WTC11 (cell line): ENCODE results near the gene ABAT. TPM values are rescaled to one million over a fixed set of nuclear protein-coding genes. Genes with fewer than 3 reads are reported as not detected.

Source experiments
- ATAC-seq: fragments of 200-7000 bp; cut with Tn5 transposase; 2 replicates; pipeline ENCODE4 v1.10.0; 2021; ENCODE audit warnings: mild to moderate bottlenecking, moderate library complexity
- CTCF ChIA-PET: fragments of 300-600 bp; sonication (Branson Sonifier 250); formaldehyde crosslinking; loops from one replicate; lab custom pipeline; 2021; ENCODE audit warnings: antibody characterized with exemption; lab: Charles Lee
- POLR2A ChIA-PET: fragments of 350-600 bp; sonication (Branson Sonifier 250); formaldehyde crosslinking; loops from one replicate; lab custom pipeline; 2021; ENCODE audit warnings: antibody characterized with exemption; lab: Charles Lee
- DNase-seq: peaks from one replicate; pipeline ENCODE4 v3.0.0; 2021; ENCODE audit warnings: low spot score
- H3K27ac Mint-ChIP-seq: 2 replicates; pipeline ENCODE4 v1.8.0; 2021; ENCODE audit warnings: mixed read lengths
- H3K27me3 Mint-ChIP-seq: 2 replicates; pipeline ENCODE4 v1.8.0; 2021; ENCODE audit warnings: low read depth, mild to moderate bottlenecking, moderate library complexity, mixed read lengths
- H3K36me3 Mint-ChIP-seq: 2 replicates; pipeline ENCODE4 v1.8.0; 2021; ENCODE audit warnings: mixed read lengths
- H3K4me1 Mint-ChIP-seq: 2 replicates; pipeline ENCODE4 v1.8.0; 2022; ENCODE audit warnings: mixed read lengths
- H3K4me3 Mint-ChIP-seq: 2 replicates; pipeline ENCODE4 v1.8.0; 2021; ENCODE audit warnings: mild to moderate bottlenecking, moderate library complexity, mixed read lengths
- H3K9me3 Mint-ChIP-seq: 2 replicates; pipeline ENCODE4 v1.8.0; 2021; ENCODE audit warnings: mixed read lengths
- CREM ChIP-seq: sonication (generic); formaldehyde crosslinking; IDR thresholded peaks from 2 replicates; pipeline ENCODE4 v1.8.1; 2022; ENCODE audit warnings: mild to moderate bottlenecking, missing genetic modification reagents, moderate library complexity
- ESRRA ChIP-seq: sonication (generic); formaldehyde crosslinking; IDR thresholded peaks from 2 replicates; pipeline ENCODE4 v1.8.1; 2022; ENCODE audit warnings: mild to moderate bottlenecking, missing genetic modification reagents, borderline replicate concordance
- FOXK1 ChIP-seq: sonication (generic); formaldehyde crosslinking; IDR thresholded peaks from 2 replicates; pipeline ENCODE4 v1.8.0; 2022; ENCODE audit warnings: mild to moderate bottlenecking, moderate library complexity, missing genetic modification reagents
- KAT7 ChIP-seq: sonication (generic); formaldehyde crosslinking; IDR thresholded peaks from 2 replicates; pipeline ENCODE4 v1.8.1; 2023; ENCODE audit warnings: missing genetic modification reagents, mild to moderate bottlenecking, borderline replicate concordance
- MAX ChIP-seq: sonication (generic); formaldehyde crosslinking; IDR thresholded peaks from 2 replicates; pipeline ENCODE4 v1.8.0; 2022; ENCODE audit warnings: mild to moderate bottlenecking, missing genetic modification reagents
- NFATC4 ChIP-seq: fragments of 250-450 bp; sonication (Bioruptor Pico); IDR thresholded peaks from 2 replicates; pipeline ENCODE4 v1.9.0; 2021; ENCODE audit warnings: mild to moderate bottlenecking
- PRRX2 ChIP-seq: fragments of 250-450 bp; sonication (Bioruptor Pico); IDR thresholded peaks from 2 replicates; pipeline ENCODE4 v1.8.0; 2021; ENCODE audit warnings: mild to moderate bottlenecking
- TEAD4 ChIP-seq: sonication (generic); formaldehyde crosslinking; IDR thresholded peaks from 2 replicates; pipeline ENCODE4 v1.8.0; 2022; ENCODE audit warnings: mild to moderate bottlenecking, missing genetic modification reagents
- TP53 ChIP-seq: sonication (generic); formaldehyde crosslinking; IDR thresholded peaks from 2 replicates; pipeline ENCODE4 v1.8.1; 2023; ENCODE audit warnings: mild to moderate bottlenecking, missing genetic modification reagents
- ZNF219 ChIP-seq: sonication (generic); formaldehyde crosslinking; IDR thresholded peaks from 2 replicates; pipeline ENCODE4 v1.8.0; 2023; ENCODE audit warnings: missing genetic modification reagents, mild to moderate bottlenecking, borderline replicate concordance
- ZNF396 ChIP-seq: fragments of 250-450 bp; sonication (Bioruptor Pico); IDR thresholded peaks from 2 replicates; pipeline ENCODE4 v1.8.0; 2021; ENCODE audit warnings: mild to moderate bottlenecking, moderate library complexity, borderline replicate concordance
- total RNA-seq: library from RNA; stranded (reverse); gene quantifications from 3 replicates; pipeline ENCODE4 v1.2.3, GENCODE V29; 2021
- TF ChIP-seq, protein P1 (sequence below): sonication (generic); formaldehyde crosslinking; IDR thresholded peaks from 2 replicates; pipeline ENCODE4 v1.8.0; 2023; ENCODE audit warnings: mild to moderate bottlenecking, missing genetic modification reagents
- TF ChIP-seq, protein P2 (sequence below): fragments of 200-600 bp; IDR thresholded peaks from 2 replicates; pipeline ENCODE4 v1.8.0; 2022; ENCODE audit warnings: antibody characterized with exemption
- TF ChIP-seq, protein P3 (sequence below): sonication (generic); formaldehyde crosslinking; IDR thresholded peaks from 2 replicates; pipeline ENCODE4 v1.8.1; 2023; ENCODE audit warnings: mild to moderate bottlenecking, missing genetic modification reagents, borderline replicate concordance

The ABAT gene
- total RNA-seq, 1 experiment from 2014 or later, result 6.6 TPM

DNA sequence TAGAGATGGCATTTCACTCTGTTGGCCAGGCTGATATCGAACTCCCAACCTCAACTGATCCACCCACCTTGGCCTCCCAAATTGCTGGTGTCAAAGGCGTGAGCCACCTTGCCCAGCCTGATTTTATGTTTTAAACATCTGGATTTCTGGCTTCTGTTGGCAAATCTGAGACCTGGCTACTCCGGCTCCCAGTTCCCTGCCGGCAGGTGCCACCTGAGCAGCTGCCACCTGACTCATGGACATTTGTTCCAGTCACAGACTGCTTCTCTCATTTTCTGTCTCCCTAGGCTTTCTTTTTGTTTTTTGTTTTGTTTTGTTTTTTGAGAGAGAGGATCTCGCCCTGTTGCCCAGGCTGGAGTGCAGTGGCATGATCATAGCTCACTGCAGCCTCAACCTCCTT lies 132.8 kb downstream of the ABAT start (continued):
- TF ChIP-seq, protein P1, sequence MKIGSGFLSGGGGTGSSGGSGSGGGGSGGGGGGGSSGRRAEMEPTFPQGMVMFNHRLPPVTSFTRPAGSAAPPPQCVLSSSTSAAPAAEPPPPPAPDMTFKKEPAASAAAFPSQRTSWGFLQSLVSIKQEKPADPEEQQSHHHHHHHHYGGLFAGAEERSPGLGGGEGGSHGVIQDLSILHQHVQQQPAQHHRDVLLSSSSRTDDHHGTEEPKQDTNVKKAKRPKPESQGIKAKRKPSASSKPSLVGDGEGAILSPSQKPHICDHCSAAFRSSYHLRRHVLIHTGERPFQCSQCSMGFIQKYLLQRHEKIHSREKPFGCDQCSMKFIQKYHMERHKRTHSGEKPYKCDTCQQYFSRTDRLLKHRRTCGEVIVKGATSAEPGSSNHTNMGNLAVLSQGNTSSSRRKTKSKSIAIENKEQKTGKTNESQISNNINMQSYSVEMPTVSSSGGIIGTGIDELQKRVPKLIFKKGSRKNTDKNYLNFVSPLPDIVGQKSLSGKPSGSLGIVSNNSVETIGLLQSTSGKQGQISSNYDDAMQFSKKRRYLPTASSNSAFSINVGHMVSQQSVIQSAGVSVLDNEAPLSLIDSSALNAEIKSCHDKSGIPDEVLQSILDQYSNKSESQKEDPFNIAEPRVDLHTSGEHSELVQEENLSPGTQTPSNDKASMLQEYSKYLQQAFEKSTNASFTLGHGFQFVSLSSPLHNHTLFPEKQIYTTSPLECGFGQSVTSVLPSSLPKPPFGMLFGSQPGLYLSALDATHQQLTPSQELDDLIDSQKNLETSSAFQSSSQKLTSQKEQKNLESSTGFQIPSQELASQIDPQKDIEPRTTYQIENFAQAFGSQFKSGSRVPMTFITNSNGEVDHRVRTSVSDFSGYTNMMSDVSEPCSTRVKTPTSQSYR (CRISPR knock-in tag), result no peak
- TF ChIP-seq NFATC4 (CRISPR knock-in tag) (no peak), PRRX2 (CRISPR knock-in tag) (no peak)

GRCh38 chr16:8808009-8808408 lies 133.6 kb downstream of the ABAT start:
- peaks cover 74% of the 10 kb centered on the region for H3K36me3 Mint-ChIP-seq
- H3K4me1 Mint-ChIP-seq, result peaks cover 7% of the 10 kb centered on the region; the same call in 1 of the 2 replicates
- H3K27ac Mint-ChIP-seq, result no peak overlapping the region
- ATAC-seq, result no peak
- CTCF ChIA-PET, result no interaction called here
- no peaks in the 10 kb centered on the region for H3K27me3 Mint-ChIP-seq
- no peaks in the 10 kb centered on the region for H3K9me3 Mint-ChIP-seq
- H3K4me3 Mint-ChIP-seq, result no peak overlapping the region
- TF ChIP-seq, protein P2, sequence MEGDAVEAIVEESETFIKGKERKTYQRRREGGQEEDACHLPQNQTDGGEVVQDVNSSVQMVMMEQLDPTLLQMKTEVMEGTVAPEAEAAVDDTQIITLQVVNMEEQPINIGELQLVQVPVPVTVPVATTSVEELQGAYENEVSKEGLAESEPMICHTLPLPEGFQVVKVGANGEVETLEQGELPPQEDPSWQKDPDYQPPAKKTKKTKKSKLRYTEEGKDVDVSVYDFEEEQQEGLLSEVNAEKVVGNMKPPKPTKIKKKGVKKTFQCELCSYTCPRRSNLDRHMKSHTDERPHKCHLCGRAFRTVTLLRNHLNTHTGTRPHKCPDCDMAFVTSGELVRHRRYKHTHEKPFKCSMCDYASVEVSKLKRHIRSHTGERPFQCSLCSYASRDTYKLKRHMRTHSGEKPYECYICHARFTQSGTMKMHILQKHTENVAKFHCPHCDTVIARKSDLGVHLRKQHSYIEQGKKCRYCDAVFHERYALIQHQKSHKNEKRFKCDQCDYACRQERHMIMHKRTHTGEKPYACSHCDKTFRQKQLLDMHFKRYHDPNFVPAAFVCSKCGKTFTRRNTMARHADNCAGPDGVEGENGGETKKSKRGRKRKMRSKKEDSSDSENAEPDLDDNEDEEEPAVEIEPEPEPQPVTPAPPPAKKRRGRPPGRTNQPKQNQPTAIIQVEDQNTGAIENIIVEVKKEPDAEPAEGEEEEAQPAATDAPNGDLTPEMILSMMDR, result no peak
- TF ChIP-seq TP53 (CRISPR knock-in tag) (no peak), ESRRA (CRISPR knock-in tag) (no peak), MAX (CRISPR knock-in tag) (no peak), FOXK1 (CRISPR knock-in tag) (no peak), ZNF396 (CRISPR knock-in tag) (no peak)
- TF ChIP-seq, all 79 proteins: peak for 0
- POLR2A ChIA-PET, result no interaction called here
- DNase-seq, result no peak

- no peak overlapping the region for H3K4me3 Mint-ChIP-seq
- no peak for TF ChIP-seq CREM (CRISPR knock-in tag)
- TF ChIP-seq, all 79 proteins: peak for 0
- peaks cover 7% of the 10 kb centered on the region; the same call in 1 of the 2 replicates for H3K4me1 Mint-ChIP-seq
- no peaks in the 10 kb centered on the region for H3K27me3 Mint-ChIP-seq
- no peak for DNase-seq
- POLR2A ChIA-PET, result no interaction called here
- H3K27ac Mint-ChIP-seq, result peak overlapping the region; percentile 77; the same call in 1 of the 2 replicates
- CTCF ChIA-PET, result no interaction called here
- no peak for ATAC-seq
- no peaks in the 10 kb centered on the region for H3K9me3 Mint-ChIP-seq
- peaks cover 76% of the 10 kb centered on the region for H3K36me3 Mint-ChIP-seq
These were observed 134.4 kb downstream of the ABAT start for GRCh38 chr16:8808613-8809353.

DNA sequence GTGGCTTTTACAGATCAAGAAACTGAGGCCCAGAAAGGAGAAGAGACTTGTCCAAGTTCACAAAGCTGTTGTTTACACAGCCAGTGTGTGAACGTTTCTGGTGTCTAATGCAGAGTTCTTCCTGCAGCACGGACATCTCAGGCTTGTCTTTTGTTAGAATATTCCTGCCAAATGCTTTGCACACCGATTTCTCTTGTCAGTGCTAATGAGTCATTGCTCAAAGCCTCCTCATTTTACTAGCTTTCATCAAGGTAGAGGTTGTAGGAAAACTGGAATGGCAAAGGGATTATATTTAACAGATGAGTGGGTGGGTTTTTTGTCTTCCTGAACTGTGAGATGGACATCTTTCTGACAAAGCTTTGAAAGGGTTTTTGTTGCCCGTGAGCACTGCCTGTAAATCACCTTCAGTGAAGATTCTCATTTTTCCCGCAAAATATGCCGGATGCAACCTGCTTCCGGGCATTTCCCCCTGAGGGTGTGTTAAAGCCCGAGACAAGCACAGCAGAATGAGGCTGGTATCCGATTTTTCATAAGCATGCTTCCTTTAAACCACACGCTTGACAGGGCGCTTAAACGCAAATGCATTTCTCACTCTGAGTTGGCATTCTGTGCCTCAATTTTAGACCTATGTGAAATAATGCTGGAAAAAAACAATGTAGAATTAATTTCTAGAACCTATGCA lies 137.9 kb downstream of the ABAT start:
- Mint-ChIP-seq H3K9me3 (no peaks in the 10 kb centered on the region), H3K4me3 (no peak overlapping the region), H3K4me1 (no peaks in the 10 kb centered on the region), H3K27me3 (no peaks in the 10 kb centered on the region), H3K36me3 (peaks cover 76% of the 10 kb centered on the region), H3K27ac (no peak overlapping the region)
- ATAC-seq (no peak), DNase-seq (no peak)
- TF ChIP-seq ZNF219 (CRISPR knock-in tag) (no peak), KAT7 (CRISPR knock-in tag) (no peak), ESRRA (CRISPR knock-in tag) (no peak), TEAD4 (no peak)
- TF ChIP-seq, protein P3, sequence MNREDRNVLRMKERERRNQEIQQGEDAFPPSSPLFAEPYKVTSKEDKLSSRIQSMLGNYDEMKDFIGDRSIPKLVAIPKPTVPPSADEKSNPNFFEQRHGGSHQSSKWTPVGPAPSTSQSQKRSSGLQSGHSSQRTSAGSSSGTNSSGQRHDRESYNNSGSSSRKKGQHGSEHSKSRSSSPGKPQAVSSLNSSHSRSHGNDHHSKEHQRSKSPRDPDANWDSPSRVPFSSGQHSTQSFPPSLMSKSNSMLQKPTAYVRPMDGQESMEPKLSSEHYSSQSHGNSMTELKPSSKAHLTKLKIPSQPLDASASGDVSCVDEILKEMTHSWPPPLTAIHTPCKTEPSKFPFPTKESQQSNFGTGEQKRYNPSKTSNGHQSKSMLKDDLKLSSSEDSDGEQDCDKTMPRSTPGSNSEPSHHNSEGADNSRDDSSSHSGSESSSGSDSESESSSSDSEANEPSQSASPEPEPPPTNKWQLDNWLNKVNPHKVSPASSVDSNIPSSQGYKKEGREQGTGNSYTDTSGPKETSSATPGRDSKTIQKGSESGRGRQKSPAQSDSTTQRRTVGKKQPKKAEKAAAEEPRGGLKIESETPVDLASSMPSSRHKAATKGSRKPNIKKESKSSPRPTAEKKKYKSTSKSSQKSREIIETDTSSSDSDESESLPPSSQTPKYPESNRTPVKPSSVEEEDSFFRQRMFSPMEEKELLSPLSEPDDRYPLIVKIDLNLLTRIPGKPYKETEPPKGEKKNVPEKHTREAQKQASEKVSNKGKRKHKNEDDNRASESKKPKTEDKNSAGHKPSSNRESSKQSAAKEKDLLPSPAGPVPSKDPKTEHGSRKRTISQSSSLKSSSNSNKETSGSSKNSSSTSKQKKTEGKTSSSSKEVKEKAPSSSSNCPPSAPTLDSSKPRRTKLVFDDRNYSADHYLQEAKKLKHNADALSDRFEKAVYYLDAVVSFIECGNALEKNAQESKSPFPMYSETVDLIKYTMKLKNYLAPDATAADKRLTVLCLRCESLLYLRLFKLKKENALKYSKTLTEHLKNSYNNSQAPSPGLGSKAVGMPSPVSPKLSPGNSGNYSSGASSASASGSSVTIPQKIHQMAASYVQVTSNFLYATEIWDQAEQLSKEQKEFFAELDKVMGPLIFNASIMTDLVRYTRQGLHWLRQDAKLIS, result no peak
- POLR2A ChIA-PET, result no interaction called here
- CTCF ChIA-PET, result no interaction called here
